KMS-11 (cell line): Measurements from ENCODE around the gene COL6A2.

Source experiments
- H2AFZ ChIP-seq: fragments of 200-600 bp; sonication (generic); 2 replicates; pipeline ENCODE4 v1.6.1; 2016; ENCODE audit warnings: antibody characterized with exemption, mixed run types, low read depth
- H3K27ac ChIP-seq: fragments of 200-600 bp; sonication (generic); 2 replicates; pipeline ENCODE4 v1.6.1; 2016; ENCODE audit warnings: mild to moderate bottlenecking, mixed run types
- H3K27me3 ChIP-seq: fragments of 200-600 bp; sonication (generic); 2 replicates; pipeline ENCODE4 v1.6.1; 2017; ENCODE audit warnings: mild to moderate bottlenecking, low read depth, mixed run types, moderate library complexity; ENCODE audit not compliant: insufficient read depth
- H3K36me3 ChIP-seq: fragments of 200-600 bp; sonication (generic); 2 replicates; pipeline ENCODE4 v1.6.1; 2017; ENCODE audit warnings: mild to moderate bottlenecking, mixed run types; ENCODE audit not compliant: insufficient read depth
- H3K4me1 ChIP-seq: fragments of 200-600 bp; sonication (generic); 2 replicates; pipeline ENCODE4 v1.6.1; 2016; ENCODE audit warnings: mild to moderate bottlenecking, low read depth, mixed run types; ENCODE audit not compliant: poor library complexity, severe bottlenecking
- H3K4me2 ChIP-seq: fragments of 200-600 bp; sonication (generic); 2 replicates; pipeline ENCODE4 v1.7.0; 2016; ENCODE audit warnings: mild to moderate bottlenecking, mixed run types
- H3K4me3 ChIP-seq: fragments of 200-600 bp; sonication (generic); IDR thresholded peaks from 2 replicates; pipeline ENCODE4 v1.6.1; 2017; ENCODE audit warnings: low read depth, low read length, mixed read lengths; ENCODE audit not compliant: insufficient read depth
- H3K79me2 ChIP-seq: fragments of 200-600 bp; sonication (generic); 2 replicates; pipeline ENCODE4 v1.6.1; 2016; ENCODE audit warnings: low read depth, mixed run types; ENCODE audit not compliant: insufficient read depth
- H3K9ac ChIP-seq: fragments of 200-600 bp; sonication (generic); 2 replicates; pipeline ENCODE4 v1.6.1; 2016; ENCODE audit warnings: mild to moderate bottlenecking, mixed run types
- H4K20me1 ChIP-seq: fragments of 200-600 bp; sonication (generic); 2 replicates; pipeline ENCODE4 v1.6.1; 2016; ENCODE audit warnings: mild to moderate bottlenecking, mixed run types; ENCODE audit not compliant: insufficient read depth
- CTCF ChIP-seq: fragments of 200-600 bp; sonication (generic); conservative IDR thresholded peaks from 2 replicates; pipeline ENCODE4 v1.6.1; 2017; ENCODE audit warnings: low read depth, mild to moderate bottlenecking, antibody characterized with exemption, low read length, moderate library complexity, mixed read lengths

COL6A2 gene

GRCh38 chr21:46144464-46145070 is 46.7 kb downstream of the COL6A2 start:
- H4K20me1 ChIP-seq, result no peaks in the 10 kb centered on the region
- H3K4me2 ChIP-seq, result no peak overlapping the region
- no peak overlapping the region for H2AFZ ChIP-seq
- peaks cover 22% of the 10 kb centered on the region for H3K27me3 ChIP-seq
- H3K27ac ChIP-seq, result no peak overlapping the region
- no peak overlapping the region for H3K4me3 ChIP-seq
- no peak for TF ChIP-seq CTCF
- no peaks in the 10 kb centered on the region for H3K79me2 ChIP-seq
- H3K36me3 ChIP-seq, result no peaks in the 10 kb centered on the region
- H3K9ac ChIP-seq, result no peak overlapping the region
- H3K4me1 ChIP-seq, result peaks cover 3% of the 10 kb centered on the region

DNA sequence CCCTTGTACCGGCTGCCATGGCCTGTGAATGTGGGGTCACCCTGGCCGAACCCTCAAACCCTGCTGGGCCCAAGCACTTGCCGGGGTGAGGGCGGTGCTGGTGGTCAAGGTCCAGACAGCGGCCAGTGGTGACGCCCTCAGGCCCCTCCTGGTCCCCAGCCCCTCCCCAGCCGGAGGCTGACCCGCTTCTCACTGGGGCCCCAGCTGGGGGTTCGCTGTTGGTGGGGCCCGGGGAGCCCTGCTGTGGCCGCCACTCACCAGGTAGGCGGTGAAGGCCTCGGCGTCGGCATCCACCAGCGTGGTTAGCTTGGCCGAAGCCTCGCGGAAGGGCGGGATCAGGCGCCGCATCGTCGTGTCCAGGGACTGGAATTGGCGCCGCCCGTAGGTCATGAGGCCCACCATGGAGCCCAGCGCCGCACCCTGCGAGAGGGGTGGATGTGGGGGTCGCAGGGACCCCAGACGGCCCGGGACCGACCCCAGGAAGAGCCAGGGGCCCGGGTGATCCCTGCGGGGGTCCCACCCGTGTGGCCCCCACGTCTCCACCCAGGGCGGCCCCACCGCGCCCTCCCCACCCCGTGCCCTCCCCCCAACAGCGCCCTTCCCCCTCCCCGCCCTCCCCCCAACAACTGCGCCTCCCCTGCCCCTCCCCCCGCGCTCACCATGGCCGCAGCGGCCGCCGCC is 47.4 kb downstream of the COL6A2 start:
- no peak for TF ChIP-seq CTCF
- peaks cover 3% of the 10 kb centered on the region for H3K4me1 ChIP-seq
- H3K27ac ChIP-seq, result no peak overlapping the region
- H3K27me3 ChIP-seq, result peaks cover 15% of the 10 kb centered on the region
- no peaks in the 10 kb centered on the region for H3K36me3 ChIP-seq
- H4K20me1 ChIP-seq, result no peaks in the 10 kb centered on the region
- H3K79me2 ChIP-seq, result no peaks in the 10 kb centered on the region
- H3K4me3 ChIP-seq, result no peak overlapping the region
- no peak overlapping the region for H3K4me2 ChIP-seq
- no peak overlapping the region for H2AFZ ChIP-seq
- no peak overlapping the region for H3K9ac ChIP-seq

- H3K9ac ChIP-seq, result no peak overlapping the region
- H3K4me2 ChIP-seq, result no peak overlapping the region
Observed at GRCh38 chr21:46145840-46146691, 48.2 kb downstream of the COL6A2 start.

DNA sequence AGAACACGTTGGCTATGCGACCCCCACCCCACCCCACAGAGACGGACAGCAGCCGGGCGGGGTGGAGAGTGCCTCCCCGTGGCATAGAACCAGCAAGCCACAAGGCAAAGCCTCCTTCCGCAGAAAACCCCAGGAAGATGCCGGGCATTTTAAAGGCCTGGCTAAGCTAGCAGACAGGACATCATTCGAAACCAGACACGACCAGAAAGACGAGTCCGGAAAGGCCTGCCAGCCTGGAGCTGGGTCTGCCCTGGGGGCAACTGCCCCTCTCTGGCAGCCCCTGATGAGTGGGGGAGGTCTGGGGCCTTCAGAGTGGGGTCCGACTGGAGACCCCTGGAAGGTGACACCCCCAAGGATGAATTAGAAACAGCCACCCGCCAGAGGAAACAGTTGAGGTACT is 48.9 kb downstream of the COL6A2 start:
- Histone ChIP-seq H3K27ac (no peak overlapping the region), H3K36me3 (no peaks in the 10 kb centered on the region), H3K9ac (no peak overlapping the region), H3K27me3 (no peaks in the 10 kb centered on the region), H3K4me3 (no peak overlapping the region), H2AFZ (no peak overlapping the region), H3K4me2 (no peak overlapping the region), H3K4me1 (peaks cover 3% of the 10 kb centered on the region), H4K20me1 (no peaks in the 10 kb centered on the region), H3K79me2 (no peaks in the 10 kb centered on the region)
- no peak for TF ChIP-seq CTCF

More at GRCh38 chr21:46145840-46146691, 48.2 kb downstream of the COL6A2 start:
- H3K4me1 ChIP-seq, result peaks cover 3% of the 10 kb centered on the region
- H3K27me3 ChIP-seq, result peaks cover 7% of the 10 kb centered on the region; the same call in 1 of the 2 replicates
- H3K4me3 ChIP-seq, result no peak overlapping the region
- H3K79me2 ChIP-seq, result no peaks in the 10 kb centered on the region
- no peak overlapping the region for H3K27ac ChIP-seq
- no peaks in the 10 kb centered on the region for H3K36me3 ChIP-seq
- TF ChIP-seq CTCF, result no peak
- no peaks in the 10 kb centered on the region for H4K20me1 ChIP-seq
- H2AFZ ChIP-seq, result no peak overlapping the region
